Esophagus squamous epithelium (tissue), 4 donors: Measurements from ENCODE around the gene THOC7.

Source experiments
- POLR2A ChIP-seq, 4 donors: fragments of 450-650 bp; IDR thresholded peaks; one replicate each; pipeline ENCODE4 v1.6.1; 2017; ENCODE audit warnings: antibody characterized with exemption in 4 of 4, mild to moderate bottlenecking in 4 of 4, moderate library complexity in 3 of 4
- TF ChIP-seq, protein P1 (sequence below), 6 experiments: fragments of 450-650 bp in 4 of 6; fragments of 200-600 bp in 2 of 6; sonication (generic) in 2 of 6; IDR thresholded peaks; one replicate each; pipeline ENCODE4 v1.5.1; 2016 to 2019; ENCODE audit warnings: antibody characterized with exemption in 6 of 6, mild to moderate bottlenecking in 4 of 6, moderate library complexity in 4 of 6

GRCh38 chr3:63841704-63842103, 21.9 kb downstream of the THOC7 start:
- TF ChIP-seq, protein P1, sequence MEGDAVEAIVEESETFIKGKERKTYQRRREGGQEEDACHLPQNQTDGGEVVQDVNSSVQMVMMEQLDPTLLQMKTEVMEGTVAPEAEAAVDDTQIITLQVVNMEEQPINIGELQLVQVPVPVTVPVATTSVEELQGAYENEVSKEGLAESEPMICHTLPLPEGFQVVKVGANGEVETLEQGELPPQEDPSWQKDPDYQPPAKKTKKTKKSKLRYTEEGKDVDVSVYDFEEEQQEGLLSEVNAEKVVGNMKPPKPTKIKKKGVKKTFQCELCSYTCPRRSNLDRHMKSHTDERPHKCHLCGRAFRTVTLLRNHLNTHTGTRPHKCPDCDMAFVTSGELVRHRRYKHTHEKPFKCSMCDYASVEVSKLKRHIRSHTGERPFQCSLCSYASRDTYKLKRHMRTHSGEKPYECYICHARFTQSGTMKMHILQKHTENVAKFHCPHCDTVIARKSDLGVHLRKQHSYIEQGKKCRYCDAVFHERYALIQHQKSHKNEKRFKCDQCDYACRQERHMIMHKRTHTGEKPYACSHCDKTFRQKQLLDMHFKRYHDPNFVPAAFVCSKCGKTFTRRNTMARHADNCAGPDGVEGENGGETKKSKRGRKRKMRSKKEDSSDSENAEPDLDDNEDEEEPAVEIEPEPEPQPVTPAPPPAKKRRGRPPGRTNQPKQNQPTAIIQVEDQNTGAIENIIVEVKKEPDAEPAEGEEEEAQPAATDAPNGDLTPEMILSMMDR (IDR thresholded peaks at IDR 0.05) = no peak
- no peak for TF ChIP-seq POLR2A (IDR thresholded peaks at IDR 0.05)
